ENCODE measurements around the gene RMRP.
"Not testable (repeated sequence)": the region's sequence is repeated elsewhere in the genome, so short reads cannot be mapped to it uniquely, and the experiment has no call there.

RMRP gene

DNA sequence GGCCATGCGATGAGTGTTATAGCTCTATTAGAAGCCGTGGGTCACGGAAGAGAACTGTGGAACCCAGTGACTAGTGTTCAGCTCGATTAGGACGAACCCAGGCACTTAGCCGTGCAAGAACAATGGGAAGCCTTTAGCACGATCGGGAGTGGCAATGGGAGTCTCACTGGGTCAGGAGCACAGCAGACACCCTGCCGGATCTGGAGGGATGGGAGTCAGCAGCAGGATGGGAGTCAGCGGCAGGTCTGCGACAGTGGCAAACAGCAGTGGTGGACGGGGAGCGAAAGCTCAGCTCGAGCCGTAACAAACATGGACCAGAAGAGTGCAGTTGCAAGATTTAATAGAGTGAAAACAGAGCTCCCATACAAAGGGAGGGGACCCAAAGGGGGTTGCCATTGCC, 17.4 kb downstream of the RMRP start:
- not testable (repeated sequence) for DNase-seq

- no peak for DNase-seq
Observed at GRCh38 chr9:35639631-35640030, 18.2 kb downstream of the RMRP start.

DNA sequence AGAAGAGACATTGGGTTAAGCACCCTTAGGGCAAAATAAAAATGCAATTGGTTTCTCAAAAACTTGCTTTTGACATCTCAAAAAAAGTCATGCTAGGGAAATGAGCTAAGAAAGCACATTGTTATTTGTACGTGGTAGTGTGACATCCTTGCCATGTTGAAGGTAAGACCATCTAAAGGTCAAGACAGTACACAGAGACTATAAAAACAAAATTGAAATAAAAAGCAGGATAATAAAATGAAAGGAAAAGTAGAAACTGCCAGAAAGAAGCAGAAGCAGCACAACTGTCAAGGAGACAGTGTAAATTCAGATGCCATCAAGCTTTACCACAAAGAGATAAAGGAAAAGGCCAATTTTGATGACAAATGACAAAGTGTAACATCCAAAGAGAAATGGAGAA, 18.6 kb downstream of the RMRP start:
- DNase-seq = not testable (repeated sequence)

- DNase-seq = not testable (repeated sequence)
Observed at GRCh38 chr9:35638751-35639150, 19.1 kb downstream of the RMRP start.

GRCh38 chr9:35637427-35637955, 20.3 kb downstream of the RMRP start:
- DNase-seq = not testable (repeated sequence)

GRCh38 chr9:35636877-35637246, 21.0 kb downstream of the RMRP start:
- DNase-seq = not testable (repeated sequence)

DNA sequence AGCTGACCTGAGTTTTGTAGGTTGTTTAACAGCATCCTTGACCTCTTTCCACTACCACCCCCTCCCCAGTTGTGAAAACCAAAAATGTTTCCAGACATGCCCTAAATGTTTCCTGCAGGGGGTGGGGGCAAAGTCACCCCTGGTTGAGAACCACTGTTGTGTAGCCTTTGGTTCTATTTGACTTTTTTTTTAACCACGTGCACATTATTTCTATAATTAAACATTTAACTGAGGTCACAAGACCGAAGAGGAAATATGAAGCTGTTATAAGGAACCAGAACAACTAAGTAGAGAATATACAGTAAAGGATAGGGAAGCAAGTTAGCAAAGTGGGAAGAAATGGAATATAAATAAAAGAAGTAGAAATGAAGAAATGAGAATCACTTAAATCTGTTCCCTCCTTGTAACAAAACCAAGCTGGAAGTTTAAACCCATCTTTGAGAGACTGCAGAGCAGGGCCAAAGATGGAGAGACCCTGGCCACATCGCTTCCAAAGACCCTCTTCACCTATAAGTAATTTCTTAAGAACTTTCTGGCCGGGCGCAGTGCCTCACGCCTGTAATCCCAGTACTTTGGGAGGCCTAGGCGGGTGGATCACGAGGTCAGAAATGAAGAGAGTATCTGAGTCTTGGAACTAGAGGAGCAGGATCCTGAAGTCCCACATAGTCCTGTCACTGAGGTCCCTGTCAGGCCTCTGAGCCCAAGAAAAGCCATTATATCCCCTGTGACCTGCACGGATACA, 21.5 kb downstream of the RMRP start:
- no peak for DNase-seq

- DNase-seq = no peak
Observed at GRCh38 chr9:35635730-35636129, 22.1 kb downstream of the RMRP start.

DNA sequence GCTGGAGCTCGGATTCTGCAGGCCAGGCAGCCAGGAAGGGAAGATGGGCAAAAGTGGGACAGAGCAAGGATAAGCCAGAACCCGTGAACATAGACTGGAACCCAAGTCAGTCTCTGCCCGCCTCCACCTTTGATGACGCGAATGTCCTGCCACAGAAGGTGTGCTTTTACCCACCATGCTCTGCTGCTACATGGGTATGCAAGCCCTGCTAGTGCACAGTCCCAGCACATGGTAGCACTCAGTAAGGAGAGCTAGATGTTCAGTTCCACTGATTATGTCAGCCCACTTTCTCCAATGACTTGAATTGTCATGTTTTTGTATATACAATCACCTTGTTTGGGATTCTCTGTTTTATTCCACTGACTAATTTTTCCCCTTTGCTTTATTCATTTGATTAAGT, 28.2 kb downstream of the RMRP start:
- DNase-seq = no peak

GRCh38 chr9:35628389-35628991, 29.3 kb downstream of the RMRP start:
- DNase-seq = no peak

GRCh38 chr9:35627575-35627974, 30.2 kb downstream of the RMRP start:
- no peak for DNase-seq

DNA sequence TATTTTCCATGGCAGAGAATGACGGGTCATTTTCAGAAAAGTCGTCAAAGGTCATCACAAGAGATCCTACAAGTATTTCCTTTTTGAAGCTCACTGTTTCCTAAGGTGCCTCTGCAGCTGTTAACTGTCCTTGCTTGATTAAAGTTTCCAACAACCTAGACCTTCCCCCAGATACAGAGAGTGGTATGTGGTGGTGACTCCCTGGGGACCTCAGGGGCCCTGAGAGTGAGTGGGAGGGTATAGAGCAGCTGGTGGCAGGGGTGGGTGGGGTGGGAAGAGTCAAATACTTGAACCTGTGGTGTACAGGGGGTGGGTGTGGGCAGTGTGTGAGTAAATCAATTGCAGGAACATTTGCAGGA, 38.0 kb downstream of the RMRP start:
- no peak for DNase-seq

DNA sequence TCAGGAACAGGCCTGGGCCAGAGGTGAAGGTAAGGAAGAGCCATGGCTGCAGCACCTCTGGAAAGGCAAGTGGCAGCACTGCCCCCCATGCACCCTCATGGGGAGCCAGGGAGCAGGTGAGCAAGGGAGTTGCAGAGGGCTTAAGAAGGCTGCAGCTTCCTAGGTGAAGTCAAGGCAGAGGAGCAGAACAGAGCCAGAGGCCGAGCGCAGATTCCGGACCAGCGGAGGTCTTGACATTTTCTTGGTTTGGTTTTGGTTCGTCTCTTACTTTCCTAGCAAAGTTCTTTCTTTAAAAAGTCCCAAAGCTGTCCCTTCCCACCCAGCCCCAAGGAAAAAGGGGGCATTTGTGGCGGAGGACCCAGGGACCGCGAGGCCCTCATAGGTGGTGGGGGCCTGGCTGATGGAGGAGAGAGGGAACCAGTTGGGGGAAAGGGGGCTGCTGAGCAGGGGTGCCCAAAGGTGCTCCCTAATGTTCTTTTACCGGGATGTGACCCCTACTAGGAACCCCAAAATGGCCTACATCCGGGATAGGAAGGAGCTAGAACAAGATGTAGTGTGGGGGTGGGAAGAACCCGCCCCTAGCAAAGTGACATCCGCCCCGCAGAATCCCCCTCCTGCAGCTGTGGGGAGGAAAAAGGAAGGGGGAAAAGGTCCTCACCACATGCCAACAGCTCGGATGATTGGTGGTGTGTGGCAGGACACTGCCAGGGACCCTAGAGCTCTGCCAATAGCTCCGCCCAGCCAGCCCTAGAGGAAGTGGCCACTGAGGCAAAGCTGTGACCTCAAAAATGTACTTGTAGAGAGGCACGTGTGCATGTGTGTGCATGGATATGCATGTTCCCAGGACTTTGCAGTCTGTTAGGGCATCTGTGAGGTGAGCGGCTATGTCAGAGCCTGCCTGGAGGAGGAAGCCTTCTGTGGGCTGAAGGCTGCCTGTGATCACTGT, 38.7 kb downstream of the RMRP start:
- DNase-seq = no peak

- no peak for DNase-seq
Observed at GRCh38 chr9:35618325-35618727, 39.5 kb downstream of the RMRP start, which contains the start of gene CD72. CD72 (minus strand) TSS chr9:35618413; CDS start chr9:35618303, 110 bp downstream.

GRCh38 chr9:35617548-35617947, 40.3 kb downstream of the RMRP start:
- no peak for DNase-seq

DNA sequence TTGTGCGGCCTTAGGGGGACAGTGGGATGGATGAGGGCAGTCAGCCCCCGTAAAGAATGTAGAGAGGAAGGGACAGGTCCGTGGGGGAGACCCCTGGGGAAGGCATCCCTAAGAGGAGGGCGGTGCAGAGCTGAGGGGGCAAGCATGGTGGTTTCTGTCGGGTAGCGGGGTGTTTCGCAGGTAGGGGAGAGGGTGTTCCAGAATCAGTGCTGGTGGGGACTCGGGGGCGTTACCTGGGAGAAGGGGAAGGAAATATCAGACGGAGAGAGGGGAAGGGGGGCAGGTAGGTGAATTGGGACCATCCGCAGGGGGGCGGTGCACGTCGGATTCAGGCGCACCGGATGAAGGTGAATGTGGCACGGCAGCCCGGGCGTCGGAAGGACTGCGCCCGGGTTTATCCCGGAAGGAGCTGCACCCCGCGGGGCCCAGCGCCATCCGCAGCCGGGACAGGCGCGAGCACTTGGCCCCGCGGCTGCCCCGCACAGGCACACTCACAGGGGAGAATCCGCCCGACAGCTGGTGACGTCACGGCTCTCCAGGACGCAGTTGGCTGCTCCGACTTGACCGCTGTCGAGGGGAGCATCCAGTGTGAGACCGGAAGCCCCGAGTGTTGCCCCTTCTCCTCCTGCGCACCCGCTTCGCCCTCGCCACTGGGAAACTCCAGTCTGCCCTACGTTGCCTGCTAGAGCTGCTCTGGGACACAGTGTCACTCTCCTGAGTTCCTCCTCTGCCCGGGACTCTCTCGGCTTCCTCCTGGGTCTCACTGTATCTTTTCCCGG, 40.9 kb downstream of the RMRP start:
- DNase-seq = no peak

GRCh38 chr9:35615981-35616680, 41.7 kb downstream of the RMRP start:
- DNase-seq = no peak

DNA sequence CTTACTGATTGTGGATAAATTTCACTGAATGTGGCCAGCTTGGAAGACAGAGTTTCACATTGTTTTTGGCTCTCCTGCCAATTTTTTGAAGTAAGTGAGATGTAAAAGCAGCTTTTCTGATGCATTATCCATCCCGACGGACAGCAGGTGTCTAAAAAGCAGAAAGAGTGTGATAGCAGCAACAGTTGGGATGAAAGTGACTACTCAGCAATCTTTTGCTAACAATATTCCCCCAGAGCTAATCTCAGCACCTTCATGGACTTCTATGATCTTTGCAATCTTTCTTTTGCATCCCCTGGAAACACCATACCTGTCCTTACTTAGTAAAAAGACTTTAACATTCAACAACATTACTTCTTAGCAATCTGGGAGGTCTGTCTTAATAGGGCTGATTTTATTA, 45.0 kb downstream of the RMRP start:
- no peak for DNase-seq

DNA sequence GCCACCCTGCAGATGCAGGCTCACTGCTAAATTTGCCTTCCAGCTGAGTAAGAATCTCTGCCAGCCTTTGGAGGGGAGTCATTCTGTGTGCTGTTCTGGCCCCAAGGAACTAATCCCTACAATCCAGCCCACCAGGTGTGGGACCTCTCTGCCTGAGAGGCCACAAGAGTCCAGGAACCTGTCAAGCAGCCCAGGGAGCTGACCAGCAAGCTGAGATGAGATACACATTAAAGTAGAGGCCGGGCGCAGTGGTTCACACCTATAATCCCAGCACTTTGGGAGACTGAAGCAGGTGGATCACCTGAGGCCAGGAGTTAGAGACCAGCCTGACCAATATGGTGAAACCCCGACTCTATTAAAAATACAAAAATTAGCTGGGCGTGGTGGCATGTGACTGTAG, 45.8 kb downstream of the RMRP start:
- DNase-seq = not testable (repeated sequence)

DNA sequence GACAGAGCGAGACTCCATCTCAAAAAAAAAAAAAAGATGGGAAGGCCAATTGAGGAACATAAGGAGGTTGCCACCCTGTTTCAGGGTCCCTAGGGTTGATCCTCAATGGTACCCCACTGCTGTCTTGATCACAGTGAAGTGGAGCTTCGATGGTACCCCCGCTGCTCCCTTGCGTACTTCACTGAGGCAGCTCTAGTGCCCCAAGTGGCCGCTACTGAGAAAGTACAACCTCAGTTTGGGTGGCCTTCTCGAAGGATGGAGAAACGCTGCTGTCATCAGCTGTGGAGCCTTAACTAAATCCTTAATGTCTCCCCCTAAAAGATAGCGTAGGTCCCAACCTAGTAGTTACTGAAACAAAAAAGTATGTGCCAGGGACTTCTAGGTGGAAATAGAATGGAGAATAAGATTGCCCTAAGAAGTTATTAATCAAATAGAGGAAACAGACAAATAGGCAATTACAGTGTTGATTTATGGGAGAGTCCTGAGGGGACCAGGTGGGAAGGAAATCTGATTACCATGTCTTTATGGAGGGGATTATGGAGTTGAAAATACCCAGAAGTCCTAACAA, 46.5 kb downstream of the RMRP start:
- DNase-seq = no peak

DNA sequence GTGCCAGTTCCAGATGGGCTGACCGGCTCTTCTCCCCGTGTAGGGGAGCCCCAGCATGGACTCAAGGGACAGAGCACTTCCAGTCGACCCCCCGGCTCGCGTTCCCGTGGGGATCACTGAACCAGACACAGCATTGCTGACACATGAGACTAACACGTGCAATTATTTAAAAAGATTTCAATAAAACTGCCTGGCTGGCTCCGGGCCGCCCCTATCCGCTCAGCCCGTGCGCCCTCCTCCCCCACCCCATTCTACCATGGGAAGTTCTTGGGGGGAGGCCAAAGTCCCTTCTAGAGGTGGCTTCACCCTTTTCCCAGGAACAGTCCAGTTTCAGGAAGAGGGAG, 48.0 kb downstream of the RMRP start:
- DNase-seq = no peak

All from NCI-H446 treated with DMSO at 0.1 percent for 48 hours (cell line).